ENCODE results near the gene CENPU.

Gene CENPU

GRCh38 chr4:184684491-184685189 is 49.3 kb downstream of the CENPU start:
- TF ChIP-seq CTCF (IDR thresholded peaks at IDR 0.05; ENCODE audit: low read length, missing control alignments): no peak
- peak; percentile 13 for DNase-seq (ENCODE audit: low read depth)
- no peak overlapping the region for H3K4me3 ChIP-seq (replicated peaks; ENCODE audit: low read depth, low read length)

GRCh38 chr4:184681916-184682315 is 52.0 kb downstream of the CENPU start:
- DNase-seq (ENCODE audit: low read depth): no peak
- H3K4me3 ChIP-seq (replicated peaks; ENCODE audit: low read depth, low read length): no peak overlapping the region
- TF ChIP-seq CTCF (IDR thresholded peaks at IDR 0.05; ENCODE audit: low read length, missing control alignments): no peak

- H3K4me3 ChIP-seq (replicated peaks; ENCODE audit: low read depth, low read length): no peak overlapping the region
Observed at GRCh38 chr4:184680698-184681097, 53.2 kb downstream of the CENPU start.

DNA sequence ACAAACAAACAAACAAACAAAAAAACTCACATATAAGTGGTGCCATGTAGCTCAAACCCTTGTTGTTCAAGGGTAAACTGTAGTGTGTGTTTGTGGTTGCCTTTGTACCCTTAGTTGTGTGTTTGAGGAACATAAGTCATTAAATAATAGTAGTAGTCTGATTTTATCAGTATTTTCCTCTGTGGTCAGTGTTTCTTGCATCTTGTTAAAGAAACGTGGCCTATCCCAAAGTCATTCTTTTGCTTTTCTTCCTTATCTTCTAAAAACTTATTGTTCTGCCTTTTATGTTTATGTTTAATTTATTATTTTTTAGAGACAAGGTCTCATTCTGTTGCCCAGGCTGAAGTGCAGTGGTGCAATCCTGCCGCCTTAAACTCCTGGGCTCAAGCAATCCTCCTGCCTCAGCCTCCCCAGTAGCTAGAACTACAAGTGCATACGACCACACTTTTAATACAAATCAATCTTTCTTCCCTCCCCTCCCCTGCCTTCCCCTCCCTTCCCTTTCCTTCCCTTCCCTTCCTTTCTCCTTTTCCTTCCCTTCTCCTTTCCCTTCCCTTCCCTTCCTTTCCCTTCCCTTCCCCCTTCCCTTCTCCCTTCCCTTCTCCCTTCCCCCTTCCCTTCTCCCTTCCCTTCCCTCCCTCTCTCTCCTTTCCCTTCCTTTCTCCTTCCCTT is 57.9 kb downstream of the CENPU start:
- H3K4me3 ChIP-seq (replicated peaks; ENCODE audit: low read depth, low read length): no peak overlapping the region
- TF ChIP-seq CTCF (IDR thresholded peaks at IDR 0.05; ENCODE audit: low read length, missing control alignments): no peak
- DNase-seq (ENCODE audit: low read depth): no peak

More at GRCh38 chr4:184680698-184681097, 53.2 kb downstream of the CENPU start:
- no peak for TF ChIP-seq CTCF (IDR thresholded peaks at IDR 0.05; ENCODE audit: low read length, missing control alignments)
- no peak for DNase-seq (ENCODE audit: low read depth)

- no peak for DNase-seq (ENCODE audit: low read depth)
- no peak for TF ChIP-seq CTCF (IDR thresholded peaks at IDR 0.05; ENCODE audit: low read length, missing control alignments)
Observed at GRCh38 chr4:184675018-184675417, 58.9 kb downstream of the CENPU start.

GRCh38 chr4:184674011-184674410 is 59.9 kb downstream of the CENPU start:
- no peak overlapping the region for H3K4me3 ChIP-seq (replicated peaks; ENCODE audit: low read depth, low read length)
- no peak for DNase-seq (ENCODE audit: low read depth)
- TF ChIP-seq CTCF (IDR thresholded peaks at IDR 0.05; ENCODE audit: low read length, missing control alignments): no peak

More at GRCh38 chr4:184675018-184675417, 58.9 kb downstream of the CENPU start:
- no peak overlapping the region for H3K4me3 ChIP-seq (replicated peaks; ENCODE audit: low read depth, low read length)

Data from fibroblast of pulmonary artery (primary cell).